Measurements from ENCODE around the gene MNAT1. TPM values are rescaled to one million over a fixed set of nuclear protein-coding genes. Genes with fewer than 3 reads are reported as not detected.

The MNAT1 gene
- total and polyA plus RNA-seq, 9 of the 15 experiments (the other 6 are each of a cell fraction or from before 2014, with no cell fraction given), result 37.8 to 83.3 (median 60.4) TPM

- TF ChIP-seq SLC30A9 (CRISPR knock-in tag; IDR thresholded peaks at IDR 0.05) (no peak), TCFL5 (CRISPR knock-in tag; conservative IDR thresholded peaks at IDR 0.05) (no peak), ZHX1 (conservative IDR thresholded peaks at IDR 0.05; ENCODE audit: low read length) (no peak), FOXK2 (conservative IDR thresholded peaks at IDR 0.05 in 1 of 2, IDR thresholded peaks at IDR 0.05 in 1 of 2; ENCODE audit: low read depth in 2 of 2) (peak in 1 of 2 experiments; percentile 68; a peak in 2 of 4 replicates), CXXC5 (CRISPR knock-in tag; IDR thresholded peaks at IDR 0.05) (peak; percentile 71), BMI1 (IDR thresholded peaks at IDR 0.05; ENCODE audit: low read length) (no peak), ETS1 (conservative IDR thresholded peaks at IDR 0.05; ENCODE audit: control insufficient read depth, low read depth, low read length) (peak; percentile 51), ZNF239 (CRISPR knock-in tag; IDR thresholded peaks at IDR 0.05) (no peak), TAF1 (IDR thresholded peaks at IDR 0.05; ENCODE audit: control insufficient read depth, extremely low read depth, insufficient read depth, low read length, severe bottlenecking) (peak; percentile 58), SP2 (IDR thresholded peaks at IDR 0.05; ENCODE audit: extremely low read depth, low read depth, low read length, poor library complexity, severe bottlenecking) (no peak), ZBTB33 (CRISPR knock-in tag; IDR thresholded peaks at IDR 0.05) (no peak), PHF8 (IDR thresholded peaks at IDR 0.05; ENCODE audit: borderline replicate concordance, low read length) (peak; percentile 69), ELK1 (CRISPR knock-in tag; IDR thresholded peaks at IDR 0.05) (no peak), NBN (IDR thresholded peaks at IDR 0.05; ENCODE audit: low read depth) (peak; percentile 84), JUNB (CRISPR knock-in tag; conservative IDR thresholded peaks at IDR 0.05) (peak; percentile 93), ZBTB7A (IDR thresholded peaks at IDR 0.05; ENCODE audit: borderline replicate concordance, control insufficient read depth, low read depth, low read length) (peak; percentile 34; the same call in 1 of the 2 replicates), BCL6 (CRISPR knock-in tag; IDR thresholded peaks at IDR 0.05) (no peak), SIN3A (IDR thresholded peaks at IDR 0.05; ENCODE audit: borderline replicate concordance in 2 of 2, control insufficient read depth in 1 of 2, low read depth in 2 of 2, low read length in 2 of 2) (peak; percentile 69 to 93; a peak in 3 of 4 replicates), POLR2AphosphoS2 (IDR thresholded peaks at IDR 0.05; ENCODE audit: low read length) (no peak; the same call in 1 of the 2 replicates)
Measured at GRCh38 chr14:60980811-60981632, 246.5 kb downstream of the MNAT1 start, which contains the start of the genes SLC38A6 and TRMT5 (continued).

Measured in K562 (cell line).